Fibroblast of the aortic adventitia (primary cell): ENCODE data around the gene MRPL17. TPM values are rescaled to one million over a fixed set of nuclear protein-coding genes. Genes with fewer than 3 reads are reported as not detected.

ENCODE experiments used
- DNase-seq: peaks from one replicate; pipeline ENCODE4 v3.0.0-alpha.2; 2010; ENCODE audit warnings: low read depth
- H3K4me3 ChIP-seq: 2 replicates; pipeline ENCODE4 v1.5.1; 2011; ENCODE audit warnings: low read depth, mild to moderate bottlenecking, control low read depth, low read length, moderate library complexity
- CTCF ChIP-seq: IDR thresholded peaks from 2 replicates; pipeline ENCODE4 v1.5.1; 2011; ENCODE audit warnings: mild to moderate bottlenecking, low read length, control low read depth, inconsistent platforms; ENCODE audit not compliant: insufficient read depth
- total RNA-seq: library from RNA; depleted of rRNA; stranded (reverse); fragments of >200 nt; gene quantifications from 2 replicates; pipeline ENCODE4 v1.2.3, GENCODE V29; 2012; ENCODE audit warnings: low replicate concordance

Gene MRPL17
- total RNA-seq, 1 donor: 49.1 TPM

- DNase-seq: no peak
- H3K4me3 ChIP-seq: no peak overlapping the region
- TF ChIP-seq CTCF: no peak
These were observed 22.4 kb downstream of the MRPL17 start for GRCh38 chr11:6660712-6661111.

- no peak for TF ChIP-seq CTCF
- DNase-seq: no peak
- H3K4me3 ChIP-seq: no peak overlapping the region
These were observed 24.5 kb downstream of the MRPL17 start for GRCh38 chr11:6658647-6659046.

GRCh38 chr11:6657346-6657745, 25.8 kb downstream of the MRPL17 start:
- no peak overlapping the region for H3K4me3 ChIP-seq
- DNase-seq: peak; percentile 20
- TF ChIP-seq CTCF: no peak

GRCh38 chr11:6656936-6657335, 26.2 kb downstream of the MRPL17 start:
- no peak for DNase-seq
- no peak overlapping the region for H3K4me3 ChIP-seq
- no peak for TF ChIP-seq CTCF

GRCh38 chr11:6656584-6656915, 26.6 kb downstream of the MRPL17 start:
- TF ChIP-seq CTCF: no peak
- no peak overlapping the region for H3K4me3 ChIP-seq

GRCh38 chr11:6655790-6656583, 27.2 kb downstream of the MRPL17 start, which contains the start of gene DCHS1:
Gene DCHS1, minus strand, starts transcription at chr11:6655809. Its CDS starts 14,196 bp downstream, at chr11:6641613.
- H3K4me3 ChIP-seq: peak within 1 kb of the TSS; percentile 55
- no peak for TF ChIP-seq CTCF
- DNase-seq: no peak

More at GRCh38 chr11:6656584-6656915, 26.6 kb downstream of the MRPL17 start:
- no peak for DNase-seq
